HepG2 (cell line): Measurements from ENCODE around the gene ACADS. TPM values are rescaled to one million over a fixed set of nuclear protein-coding genes. Genes with fewer than 3 reads are reported as not detected.

Experiments
- ATAC-seq: fragments of 200-7000 bp; cut with Tn5 transposase; 3 replicates; pipeline ENCODE4 v1.9.1; 2020; ENCODE audit warnings: mild to moderate bottlenecking, moderate library complexity
- BruUV-seq: library from RNA; stranded (reverse); fragments of 400-500 nt; replicated peaks from 2 replicates; lab custom pipeline; 2021; lab: Mats Ljungman, UMichigan
- CTCF ChIA-PET: fragments of 300-600 bp; formaldehyde crosslinking; extraction: SDS; loops from one replicate; lab custom pipeline; 2021; ENCODE audit warnings: low total read pairs, inconsistent platforms, low intra/inter-chr PET ratio; lab: Yijun Ruan, JAX
- POLR2A ChIA-PET: fragments of 350-600 bp; sonication (Branson Sonifier 250); formaldehyde crosslinking; loops from one replicate; lab custom pipeline; 2020; ENCODE audit warnings: antibody characterized with exemption, inconsistent platforms; lab: Yijun Ruan, JAX
- DNase-seq: peaks from one replicate; pipeline ENCODE4 v3.0.0-alpha.2; 2015; ENCODE audit warnings: low spot score
- FAIRE-seq: peaks from 3 replicates; lab custom pipeline; 2011; peaks lifted over from hg19 to GRCh38; lab: Jason Lieb, UNC
- H2AFZ ChIP-seq: one replicate; pipeline ENCODE4 v1.6.1; 2011; ENCODE audit warnings: low read length, inconsistent platforms
- H3K27ac ChIP-seq: fragments of 300-600 bp; 3 replicates; pipeline ENCODE4 v1.8.0; 2011; ENCODE audit warnings: mixed run types, mild to moderate bottlenecking, mixed read lengths, low read length, inconsistent platforms; ENCODE audit not compliant: insufficient read depth; ENCODE audit errors: extremely low read length
- H3K27me3 ChIP-seq, 2 experiments: fragments of 200-600 bp in 1 of 2; 2 replicates in 1 of 2; 3 replicates in 1 of 2; pipeline versions ENCODE4 v1.6.0 to v1.8.0; 2011; ENCODE audit warnings: low read length in 2 of 2, mild to moderate bottlenecking in 2 of 2, moderate library complexity in 2 of 2, inconsistent platforms in 1 of 2; ENCODE audit not compliant: insufficient read depth in 2 of 2, control insufficient read depth in 1 of 2
- H3K36me3 ChIP-seq, 2 experiments: fragments of 200-600 bp in 1 of 2; replicated peaks in 1 of 2; 2 replicates in 1 of 2; 3 replicates in 1 of 2; pipeline versions ENCODE4 v1.5.1 to v1.8.0; 2011; ENCODE audit warnings: low read length in 2 of 2, inconsistent platforms in 1 of 2; ENCODE audit not compliant: insufficient read depth in 2 of 2, control insufficient read depth in 1 of 2
- H3K4me1 ChIP-seq: 2 replicates; pipeline ENCODE4 v1.5.1; 2012; ENCODE audit warnings: low read length, inconsistent platforms; ENCODE audit not compliant: insufficient read depth
- H3K4me2 ChIP-seq: 2 replicates; pipeline ENCODE4 v1.6.0; 2011; ENCODE audit warnings: low read depth, low read length, inconsistent platforms
- H3K4me3 ChIP-seq, 3 experiments: fragments of 200-600 bp in 1 of 3; sonication (generic), shearing (Covaris generic) in 1 of 3; replicated peaks in 1 of 3; 2 replicates each; pipeline ENCODE4 v1.5.1; 2011 to 2016; ENCODE audit warnings: low read length in 3 of 3, inconsistent platforms in 2 of 3, low read depth in 2 of 3, mild to moderate bottlenecking in 2 of 3, control low read depth in 1 of 3, mixed read lengths in 1 of 3; ENCODE audit not compliant: insufficient read depth in 1 of 3
- H3K79me2 ChIP-seq: one replicate; pipeline ENCODE4 v1.6.1; 2011; ENCODE audit warnings: low read length, inconsistent platforms; ENCODE audit not compliant: insufficient read depth
- H3K9ac ChIP-seq: 2 replicates; pipeline ENCODE4 v1.6.0; 2011; ENCODE audit warnings: mild to moderate bottlenecking, low read depth, low read length, inconsistent platforms; ENCODE audit not compliant: insufficient read depth
- H3K9me3 ChIP-seq: 2 replicates; pipeline ENCODE4 v1.5.1; 2012; ENCODE audit warnings: mild to moderate bottlenecking, low read length
- H4K20me1 ChIP-seq: 2 replicates; pipeline ENCODE4 v1.6.0; 2011; ENCODE audit warnings: inconsistent platforms, mild to moderate bottlenecking, low read length, moderate library complexity; ENCODE audit not compliant: insufficient read depth
- ZBTB33 ChIP-seq: sonication (generic); formaldehyde crosslinking; IDR thresholded peaks from 2 replicates; pipeline ENCODE4 v1.4.0; 2020; ENCODE audit warnings: missing genetic modification reagents
- ZNF234 ChIP-seq: sonication (generic); formaldehyde crosslinking; conservative IDR thresholded peaks from 2 replicates; pipeline ENCODE4 v1.5.1; 2020; ENCODE audit warnings: mild to moderate bottlenecking, missing genetic modification reagents
- ZNF407 ChIP-seq: sonication (generic); formaldehyde crosslinking; IDR thresholded peaks from one replicate; pipeline ENCODE4 v1.5.1; 2020; ENCODE audit warnings: mild to moderate bottlenecking, missing genetic modification reagents; ENCODE audit errors: not compliant biosample characterization
- WGBS: methylation state at CpG from one replicate; pipeline ENCODE4 v1.1.6; 2017; ENCODE audit warnings: low lambda C conversion rate; 5-methylcytosine and 5-hydroxymethylcytosine counted together
- in situ Hi-C: cut with HindIII; loops from 2 replicates; pipeline ENCODE4 v1.10.0; 2017; ENCODE audit warnings: low pct_unique_long_range_greater_than_20kb; ENCODE audit not compliant: extremely low pct_ligation_motif_present
- intact Hi-C: fragments of 100-400 bp; cut with micrococcal nuclease; formaldehyde crosslinking; loops from one replicate; pipeline ENCODE4 v1.10.0; 2022; ENCODE audit not compliant: unreplicated experiment
- polyA plus RNA-seq, 8 experiments: library from polyadenylated mRNA; depleted of rRNA in 3 of 8; stranded (reverse) in 7 of 8; unstranded in 1 of 8; fragments of >200 nt; fragmentation: Illumina TruSeq in 4 of 8; extraction: Trizol in 4 of 8; gene quantifications; 2 replicates each; pipeline versions ENCODE4 v1.2.1 to v1.2.3, GENCODE V29; 2011 to 2016; ENCODE audit warnings: low read depth in 4 of 8, missing spikeins in 1 of 8, mixed read lengths in 1 of 8; ENCODE audit not compliant: insufficient read depth in 1 of 8
- total RNA-seq, 5 experiments: library from RNA; depleted of rRNA; stranded (reverse); fragments of >200 nt; fragmentation: Illumina TruSeq; extraction: Trizol; gene quantifications; 2 replicates each; pipeline ENCODE4 v1.2.3, GENCODE V29; 2016; ENCODE audit warnings: low read depth in 1 of 5
- TF ChIP-seq, protein P1 (sequence below): sonication (generic); formaldehyde crosslinking; IDR thresholded peaks from 2 replicates; pipeline ENCODE4 v1.5.0; 2020; ENCODE audit warnings: missing genetic modification reagents
- TF ChIP-seq, protein P2 (sequence below): sonication (generic); formaldehyde crosslinking; conservative IDR thresholded peaks from 2 replicates; pipeline ENCODE4 v1.4.0; 2020; ENCODE audit warnings: mild to moderate bottlenecking, missing genetic modification reagents, moderate library complexity

ACADS gene
- total and polyA plus RNA-seq, 2 of the 13 experiments (the other 11 are each of a cell fraction or from before 2014, with no cell fraction given), result 17.4 to 27.7 TPM

GRCh38 chr12:120697344-120697743 is 28.3 kb upstream of the ACADS start:
- no peak overlapping the region for H3K4me2 ChIP-seq
- H3K36me3 ChIP-seq, result peaks cover 45 to 81% of the 10 kb centered on the region in 2 experiments
- no peak for DNase-seq
- BruUV-seq, result no TSS peak
- peaks cover 20% of the 10 kb centered on the region for H3K4me1 ChIP-seq
- H3K79me2 ChIP-seq, result peaks cover 30% of the 10 kb centered on the region
- H3K9ac ChIP-seq, result no peak overlapping the region
- no peaks in the 10 kb centered on the region for H3K27me3 ChIP-seq
- no peak overlapping the region for H2AFZ ChIP-seq
- 96% methylated on average over 1 of the region's 1 CpG for WGBS
- ChIA-PET POLR2A (no interaction called here), CTCF (no interaction called here)
- FAIRE-seq, result no peak
- no peak for ATAC-seq
- H3K9me3 ChIP-seq, result no peaks in the 10 kb centered on the region
- in situ Hi-C loops (no loop called here), intact Hi-C loops (no loop called here)
- H3K27ac ChIP-seq, result no peak overlapping the region
- no peak overlapping the region for H3K4me3 ChIP-seq
- peaks cover 13% of the 10 kb centered on the region for H4K20me1 ChIP-seq
- TF ChIP-seq, protein P1, sequence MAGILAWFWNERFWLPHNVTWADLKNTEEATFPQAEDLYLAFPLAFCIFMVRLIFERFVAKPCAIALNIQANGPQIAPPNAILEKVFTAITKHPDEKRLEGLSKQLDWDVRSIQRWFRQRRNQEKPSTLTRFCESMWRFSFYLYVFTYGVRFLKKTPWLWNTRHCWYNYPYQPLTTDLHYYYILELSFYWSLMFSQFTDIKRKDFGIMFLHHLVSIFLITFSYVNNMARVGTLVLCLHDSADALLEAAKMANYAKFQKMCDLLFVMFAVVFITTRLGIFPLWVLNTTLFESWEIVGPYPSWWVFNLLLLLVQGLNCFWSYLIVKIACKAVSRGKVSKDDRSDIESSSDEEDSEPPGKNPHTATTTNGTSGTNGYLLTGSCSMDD (CRISPR knock-in tag), result no peak
- TF ChIP-seq ZNF234 (no peak), ZNF407 (CRISPR knock-in tag) (no peak), ZBTB33 (CRISPR knock-in tag) (no peak)
- TF ChIP-seq, protein P2, sequence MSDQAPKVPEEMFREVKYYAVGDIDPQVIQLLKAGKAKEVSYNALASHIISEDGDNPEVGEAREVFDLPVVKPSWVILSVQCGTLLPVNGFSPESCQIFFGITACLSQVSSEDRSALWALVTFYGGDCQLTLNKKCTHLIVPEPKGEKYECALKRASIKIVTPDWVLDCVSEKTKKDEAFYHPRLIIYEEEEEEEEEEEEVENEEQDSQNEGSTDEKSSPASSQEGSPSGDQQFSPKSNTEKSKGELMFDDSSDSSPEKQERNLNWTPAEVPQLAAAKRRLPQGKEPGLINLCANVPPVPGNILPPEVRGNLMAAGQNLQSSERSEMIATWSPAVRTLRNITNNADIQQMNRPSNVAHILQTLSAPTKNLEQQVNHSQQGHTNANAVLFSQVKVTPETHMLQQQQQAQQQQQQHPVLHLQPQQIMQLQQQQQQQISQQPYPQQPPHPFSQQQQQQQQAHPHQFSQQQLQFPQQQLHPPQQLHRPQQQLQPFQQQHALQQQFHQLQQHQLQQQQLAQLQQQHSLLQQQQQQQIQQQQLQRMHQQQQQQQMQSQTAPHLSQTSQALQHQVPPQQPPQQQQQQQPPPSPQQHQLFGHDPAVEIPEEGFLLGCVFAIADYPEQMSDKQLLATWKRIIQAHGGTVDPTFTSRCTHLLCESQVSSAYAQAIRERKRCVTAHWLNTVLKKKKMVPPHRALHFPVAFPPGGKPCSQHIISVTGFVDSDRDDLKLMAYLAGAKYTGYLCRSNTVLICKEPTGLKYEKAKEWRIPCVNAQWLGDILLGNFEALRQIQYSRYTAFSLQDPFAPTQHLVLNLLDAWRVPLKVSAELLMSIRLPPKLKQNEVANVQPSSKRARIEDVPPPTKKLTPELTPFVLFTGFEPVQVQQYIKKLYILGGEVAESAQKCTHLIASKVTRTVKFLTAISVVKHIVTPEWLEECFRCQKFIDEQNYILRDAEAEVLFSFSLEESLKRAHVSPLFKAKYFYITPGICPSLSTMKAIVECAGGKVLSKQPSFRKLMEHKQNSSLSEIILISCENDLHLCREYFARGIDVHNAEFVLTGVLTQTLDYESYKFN, result no peak
